Middle frontal gyrus (tissue), 1 donor: ENCODE data around the gene EPHB4.
"Not testable (repeated sequence)": the region's sequence is repeated elsewhere in the genome, so short reads cannot be mapped to it uniquely, and the experiment has no call there.

Experiments used
- DNase-seq: peaks from one replicate; pipeline ENCODE4 v3.0.0-alpha.2; 2015; ENCODE audit warnings: low spot score; ENCODE audit errors: extremely low spot score

EPHB4 gene

DNA sequence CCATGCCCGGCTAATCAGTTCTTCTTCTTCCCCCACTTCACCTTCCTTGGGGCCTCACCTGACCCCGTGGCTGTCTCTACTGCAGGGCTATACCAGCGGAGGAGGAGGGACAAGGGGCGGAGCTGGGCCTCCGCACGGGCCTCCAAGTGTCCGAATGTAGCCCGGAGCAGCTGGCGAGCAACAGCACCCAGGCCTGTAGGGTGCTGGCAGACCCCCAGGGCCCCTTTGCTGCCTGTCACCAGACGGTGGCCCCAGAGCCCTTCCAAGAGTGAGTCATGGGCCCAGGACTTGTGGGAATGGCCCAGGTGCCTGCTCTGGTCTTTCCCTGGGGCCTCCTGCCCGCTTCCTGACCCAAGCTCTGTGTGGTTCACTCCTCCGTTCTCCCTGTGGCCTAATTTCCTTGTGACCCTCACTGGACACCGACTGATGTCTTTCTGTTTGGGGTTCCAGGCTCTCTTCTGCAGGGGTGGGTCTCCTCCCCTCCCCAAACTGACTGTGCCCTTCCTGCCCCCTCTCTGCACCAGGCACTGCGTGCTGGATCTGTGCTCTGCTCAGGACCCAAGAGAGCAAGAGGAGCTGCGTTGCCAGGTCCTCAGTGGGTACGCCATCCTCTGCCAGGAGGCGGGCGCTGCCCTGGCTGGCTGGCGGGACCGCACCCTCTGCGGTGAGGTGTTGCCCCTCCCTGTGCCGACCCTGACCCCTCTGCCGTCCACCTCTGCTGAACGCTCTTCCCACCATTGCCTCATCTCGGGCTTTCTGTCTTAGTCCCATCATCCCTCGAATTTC, 35.2 kb downstream of the EPHB4 start:
- no peak for DNase-seq

DNA sequence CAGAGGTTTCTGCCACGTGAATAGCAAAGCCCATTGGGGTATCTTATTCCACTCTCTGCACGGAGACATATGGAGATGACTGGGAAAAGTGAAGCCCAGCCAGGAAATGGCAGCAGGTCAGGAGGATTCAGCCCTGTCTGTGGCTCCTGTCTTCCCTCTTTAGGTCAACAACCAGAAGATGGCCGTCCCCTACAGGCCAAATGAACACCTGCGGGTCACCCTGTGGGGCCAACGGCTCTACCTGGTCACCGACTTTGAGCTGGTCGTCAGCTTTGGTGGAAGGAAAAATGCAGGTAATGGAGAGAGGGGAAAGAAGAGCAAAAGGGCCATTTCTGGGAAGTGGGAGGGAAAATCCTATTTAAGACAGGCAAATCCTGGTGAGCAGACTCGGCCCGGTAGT, 38.3 kb downstream of the EPHB4 start:
- no peak for DNase-seq

GRCh38 chr7:100786323-100786722, 41.0 kb downstream of the EPHB4 start:
- DNase-seq, result no peak

DNA sequence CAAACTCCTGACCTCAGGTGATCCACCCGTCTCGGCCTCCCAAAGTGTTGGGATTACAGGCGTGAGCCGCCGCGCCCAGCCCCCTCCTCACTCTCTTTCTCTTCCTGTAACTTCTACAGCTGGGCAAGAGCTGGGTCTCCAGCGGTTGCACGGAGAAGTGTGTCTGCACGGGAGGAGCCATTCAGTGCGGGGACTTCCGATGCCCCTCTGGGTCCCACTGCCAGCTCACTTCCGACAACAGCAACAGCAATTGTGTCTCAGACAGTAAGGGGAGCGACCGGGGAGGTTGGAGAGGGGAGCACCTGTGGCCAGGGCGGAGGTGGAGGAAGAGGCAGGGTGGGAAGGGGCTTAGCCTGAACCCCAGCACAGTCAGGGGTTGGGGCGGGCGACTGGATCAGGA, 41.4 kb downstream of the EPHB4 start:
- DNase-seq, result no peak

DNA sequence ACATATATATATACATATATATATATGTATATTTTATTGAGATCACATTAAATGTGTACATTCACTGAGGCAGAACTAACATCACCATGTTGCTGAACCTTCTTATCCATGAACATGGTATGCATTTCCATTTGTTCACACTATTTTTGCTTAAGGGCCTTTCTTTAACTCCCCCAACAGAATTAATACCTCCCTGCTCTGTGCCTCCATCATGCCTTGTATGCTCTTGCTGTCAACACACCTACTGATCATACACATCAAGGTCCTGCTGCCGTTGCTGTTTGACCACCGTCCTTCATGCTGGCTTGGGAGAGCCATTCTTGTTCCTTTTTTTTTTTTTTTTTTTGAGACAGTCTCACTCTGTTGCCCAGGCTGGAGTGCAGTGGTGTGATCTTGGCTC, 43.5 kb downstream of the EPHB4 start:
- DNase-seq, result no peak

DNA sequence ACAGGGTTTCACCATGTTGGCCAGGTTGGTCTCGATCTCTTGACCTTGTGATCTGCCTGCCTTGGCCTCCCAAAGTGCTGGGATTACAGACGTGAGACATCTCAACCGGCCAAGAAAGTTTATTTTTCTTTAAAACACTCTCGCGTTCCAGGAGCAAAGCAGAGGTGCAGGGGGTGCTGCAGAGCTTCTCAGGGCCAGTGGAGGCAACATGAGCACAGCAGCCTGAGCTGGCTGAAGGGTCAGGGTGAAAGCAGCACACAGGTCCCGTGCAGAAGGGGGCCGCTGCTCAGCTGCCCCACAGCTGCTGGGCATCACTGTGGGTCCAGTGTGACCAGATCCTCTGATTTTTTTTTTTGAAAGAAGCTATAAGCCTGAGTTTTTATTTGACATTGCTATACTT, 46.1 kb downstream of the EPHB4 start:
- no peak for DNase-seq

DNA sequence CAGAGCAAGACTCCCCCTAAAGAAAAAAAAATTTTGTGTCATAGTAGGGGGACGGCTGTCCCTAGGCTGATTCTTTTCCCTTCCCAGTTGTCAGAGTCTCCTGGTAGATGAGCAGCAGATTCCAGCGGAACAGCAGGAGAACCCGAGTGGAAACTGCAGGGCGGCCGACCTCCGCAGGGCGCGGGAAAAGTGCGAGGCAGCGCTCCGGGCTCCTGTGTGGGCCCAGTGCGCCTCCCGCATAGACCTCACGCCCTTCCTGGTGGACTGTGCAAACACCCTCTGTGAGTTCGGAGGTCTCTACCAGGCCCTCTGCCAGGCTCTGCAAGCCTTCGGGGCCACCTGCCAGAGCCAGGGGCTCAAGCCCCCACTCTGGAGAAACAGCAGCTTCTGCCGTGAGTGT, 48.0 kb downstream of the EPHB4 start:
- no peak for DNase-seq

- DNase-seq, result no peak
Observed at GRCh38 chr7:100778061-100778621, 49.2 kb downstream of the EPHB4 start.

DNA sequence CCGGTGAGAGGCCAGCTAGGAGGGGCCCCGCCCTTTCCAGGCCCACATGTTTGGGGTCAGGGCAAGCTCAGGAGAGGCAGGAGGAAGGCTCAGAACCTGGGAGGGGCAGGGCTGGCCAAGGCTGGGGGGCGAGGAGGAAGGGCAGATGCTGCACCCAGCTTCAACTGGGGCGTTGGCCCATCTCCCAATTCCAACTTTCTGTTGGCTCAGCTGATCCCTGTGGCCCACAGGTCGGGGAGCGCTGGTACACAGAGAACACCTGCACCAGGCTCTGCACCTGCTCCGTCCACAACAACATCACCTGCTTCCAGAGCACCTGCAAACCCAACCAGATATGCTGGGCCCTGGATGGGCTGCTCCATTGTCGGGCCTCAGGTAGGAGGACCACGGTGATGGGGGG, 53.8 kb downstream of the EPHB4 start:
- no peak for DNase-seq

DNA sequence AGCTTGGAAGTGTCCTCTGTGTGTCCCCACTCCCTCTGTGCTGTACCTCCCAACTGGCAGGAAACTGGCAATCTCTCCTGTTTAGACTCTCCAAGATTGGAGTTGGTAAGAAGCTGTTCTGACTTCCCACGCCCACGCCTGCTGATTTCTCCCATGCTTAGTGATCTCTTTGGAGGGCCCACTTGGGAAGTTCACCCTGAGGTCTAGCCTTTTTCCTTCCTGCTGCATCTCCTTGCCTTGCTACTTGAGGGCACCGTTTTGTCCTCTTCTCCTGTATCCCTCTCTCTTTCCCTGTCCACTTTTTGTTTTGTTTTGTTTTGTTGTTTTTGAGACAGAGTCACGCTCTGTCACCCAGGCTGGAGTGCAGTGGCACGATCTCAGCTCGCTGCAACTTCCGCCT, 58.5 kb downstream of the EPHB4 start:
- no peak for DNase-seq

- DNase-seq, result no peak
Observed at GRCh38 chr7:100765250-100765649, 62.1 kb downstream of the EPHB4 start.

- DNase-seq, result no peak
Observed at GRCh38 chr7:100764841-100765240, 62.5 kb downstream of the EPHB4 start.

GRCh38 chr7:100763556-100764140, 63.7 kb downstream of the EPHB4 start:
- DNase-seq, result no peak

- DNase-seq, result not testable (repeated sequence)
Observed at GRCh38 chr7:100762841-100763240, 64.5 kb downstream of the EPHB4 start.

GRCh38 chr7:100759357-100760171, 67.8 kb downstream of the EPHB4 start:
- DNase-seq, result no peak

DNA sequence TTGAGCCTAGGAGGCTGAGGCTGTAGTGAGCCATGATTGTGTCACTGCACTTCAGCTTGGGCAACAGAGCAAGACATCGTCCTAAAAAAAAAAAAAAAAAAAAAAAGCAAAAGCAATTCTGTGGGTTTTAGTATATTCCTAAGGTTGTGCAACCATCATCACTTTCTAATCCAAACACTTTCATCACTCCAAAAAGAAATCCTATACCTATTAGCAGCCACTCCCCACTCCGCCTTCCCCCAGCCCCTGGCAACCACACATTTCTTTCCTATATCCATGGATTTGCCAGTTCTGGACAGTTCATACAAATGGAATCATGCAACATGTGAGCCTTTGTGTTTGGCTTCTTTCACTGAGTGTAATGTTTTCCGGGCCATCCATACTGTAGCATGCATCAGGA, 73.6 kb downstream of the EPHB4 start:
- no peak for DNase-seq

- DNase-seq, result no peak
Observed at GRCh38 chr7:100752994-100753393, 74.3 kb downstream of the EPHB4 start.
